Measurements from ENCODE around the gene SCYL3. TPM values are rescaled to one million over a fixed set of nuclear protein-coding genes. Genes with fewer than 3 reads are reported as not detected.

Gene SCYL3
- total RNA-seq, 3 donors from 2014 or later, result 9.1 to 33.7 (median 17.4) TPM

GRCh38 chr1:169848456-169848855 is 45.2 kb downstream of the SCYL3 start:
- H3K27me3 ChIP-seq, result no peaks in the 10 kb centered on the region
- no peaks in the 10 kb centered on the region for H3K36me3 ChIP-seq
- H3K4me1 ChIP-seq, result no peaks in the 10 kb centered on the region
- H3K9me3 ChIP-seq, result no peaks in the 10 kb centered on the region
- TF ChIP-seq POLR2AphosphoS5 (IDR thresholded peaks at IDR 0.05) (no peak), CTCF (IDR thresholded peaks at IDR 0.05) (no peak), POLR2A (IDR thresholded peaks at IDR 0.05) (no peak)
- no peak overlapping the region for H3K4me3 ChIP-seq
- DNase-seq (ENCODE audit: low spot score in 2 of 2), result no peak
- intact Hi-C loops (cut with DNase I; ENCODE audit: low total_unique reads), result no loop called here
- H3K27ac ChIP-seq, result no peak overlapping the region

DNA sequence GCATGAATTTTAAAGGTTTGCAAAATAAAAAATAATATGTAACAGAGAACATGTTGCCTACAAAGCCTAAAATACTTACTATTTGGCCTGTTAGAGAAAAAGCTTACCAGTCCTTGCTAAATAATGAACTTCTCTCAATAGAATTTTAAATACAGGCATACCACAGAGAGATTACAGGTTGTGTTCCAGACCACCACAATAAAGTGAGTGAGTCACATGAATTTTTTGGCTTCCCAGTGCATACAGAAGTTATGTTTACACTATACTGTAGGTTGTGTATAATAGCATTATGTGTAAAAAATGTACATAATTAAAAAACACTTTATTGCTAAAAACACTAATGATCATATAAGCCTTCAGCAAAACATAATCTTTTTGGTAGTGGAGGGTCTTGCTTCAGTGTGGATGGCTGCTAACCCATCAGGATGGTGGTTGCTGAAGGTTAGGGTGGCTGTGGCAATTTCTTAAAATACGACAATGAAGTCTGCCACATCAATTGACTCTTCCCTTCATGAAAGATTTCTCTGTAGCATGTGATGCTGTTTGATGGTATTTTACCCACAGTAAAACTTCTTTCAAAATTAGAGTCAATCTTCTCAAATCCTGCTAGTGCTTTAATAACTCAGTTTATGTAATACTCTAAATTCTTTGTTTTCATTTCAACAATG is 48.6 kb downstream of the SCYL3 start:
- DNase-seq (ENCODE audit: low spot score in 2 of 2), result no peak
- H3K36me3 ChIP-seq, result no peaks in the 10 kb centered on the region
- intact Hi-C loops (cut with DNase I; ENCODE audit: low total_unique reads), result no loop called here
- H3K27me3 ChIP-seq, result no peaks in the 10 kb centered on the region
- no peaks in the 10 kb centered on the region for H3K9me3 ChIP-seq
- H3K4me1 ChIP-seq, result no peaks in the 10 kb centered on the region
- H3K4me3 ChIP-seq, result no peak overlapping the region
- H3K27ac ChIP-seq, result no peak overlapping the region
- TF ChIP-seq CTCF (IDR thresholded peaks at IDR 0.05), result no peak
- no peak for TF ChIP-seq POLR2A (IDR thresholded peaks at IDR 0.05)
- no peak for TF ChIP-seq POLR2AphosphoS5 (IDR thresholded peaks at IDR 0.05)

DNA sequence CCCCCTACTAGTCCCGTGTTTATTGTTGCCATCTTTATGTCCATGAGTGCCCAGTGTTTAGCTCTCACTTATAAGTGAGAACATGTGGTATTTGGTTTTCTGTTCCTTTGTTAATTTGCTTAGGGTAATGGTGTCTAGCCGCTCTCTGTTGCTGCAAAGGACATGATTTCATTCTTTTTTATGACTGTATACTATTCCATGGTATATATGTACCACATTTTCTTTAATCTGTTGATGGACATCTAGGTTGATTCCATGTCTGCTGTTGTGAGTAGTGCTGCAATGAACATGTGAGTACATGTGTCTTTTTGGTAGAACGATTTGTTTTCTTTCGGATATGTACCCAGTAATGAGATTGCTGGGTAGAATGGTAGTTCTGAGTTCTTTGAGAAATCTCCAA is 54.8 kb downstream of the SCYL3 start:
- H3K4me3 ChIP-seq, result no peak overlapping the region
- intact Hi-C loops (cut with DNase I; ENCODE audit: low total_unique reads), result no loop called here
- TF ChIP-seq POLR2AphosphoS5 (IDR thresholded peaks at IDR 0.05) (no peak), POLR2A (IDR thresholded peaks at IDR 0.05) (no peak), CTCF (IDR thresholded peaks at IDR 0.05) (no peak)
- H3K27ac ChIP-seq, result no peak overlapping the region
- DNase-seq (ENCODE audit: low spot score in 2 of 2), result no peak
- no peaks in the 10 kb centered on the region for H3K27me3 ChIP-seq
- no peaks in the 10 kb centered on the region for H3K4me1 ChIP-seq
- no peaks in the 10 kb centered on the region for H3K36me3 ChIP-seq
- no peaks in the 10 kb centered on the region for H3K9me3 ChIP-seq

DNA sequence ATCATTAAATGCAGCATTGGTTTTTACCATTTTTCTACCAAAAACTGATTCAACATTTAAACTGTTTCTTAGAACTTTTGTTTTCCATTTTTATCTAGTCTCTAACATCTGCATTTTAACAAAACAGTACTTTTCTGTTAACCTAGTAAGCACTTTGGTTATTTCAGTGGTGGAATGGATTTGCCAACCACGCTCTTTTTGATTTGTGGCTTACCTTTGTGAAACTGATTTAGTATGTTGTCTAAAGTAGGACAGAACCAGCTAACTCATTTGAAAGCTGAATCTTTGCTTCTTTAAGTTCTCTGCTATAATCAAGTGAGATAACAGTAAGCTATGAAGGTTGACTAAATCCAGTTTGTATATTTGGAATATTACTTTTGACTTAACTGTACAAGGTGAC is 57.5 kb downstream of the SCYL3 start:
- peaks cover 4% of the 10 kb centered on the region for H3K36me3 ChIP-seq
- intact Hi-C loops (cut with DNase I; ENCODE audit: low total_unique reads), result no loop called here

More for the DNA sequence above, 57.5 kb downstream of the SCYL3 start:
- no peaks in the 10 kb centered on the region for H3K27me3 ChIP-seq
- H3K4me1 ChIP-seq, result no peaks in the 10 kb centered on the region
- DNase-seq (ENCODE audit: low spot score in 2 of 2), result no peak
- H3K9me3 ChIP-seq, result no peaks in the 10 kb centered on the region
- TF ChIP-seq POLR2AphosphoS5 (IDR thresholded peaks at IDR 0.05) (no peak), POLR2A (IDR thresholded peaks at IDR 0.05) (no peak), CTCF (IDR thresholded peaks at IDR 0.05) (no peak)
- no peak overlapping the region for H3K27ac ChIP-seq
- H3K4me3 ChIP-seq, result no peak overlapping the region
